PC-9 (cell line): ENCODE results near the gene HTRA2. TPM values are rescaled to one million over a fixed set of nuclear protein-coding genes. Genes with fewer than 3 reads are reported as not detected.
A peak's percentile ranks its signal among the peaks of the same experiment; 100 is the strongest.

Experiments
- BruUV-seq: library from RNA; stranded (reverse); fragments of 400-500 nt; replicated peaks from 2 replicates; lab custom pipeline; 2021; lab: Mats Ljungman, UMichigan
- CTCF ChIA-PET: fragments of 300-600 bp; sonication (Branson Sonifier 250); formaldehyde crosslinking; loops from one replicate; lab custom pipeline; 2022; ENCODE audit warnings: antibody characterized with exemption; lab: Charles Lee
- POLR2A ChIA-PET: fragments of 300-600 bp; sonication (Branson Sonifier 250); formaldehyde crosslinking; loops from one replicate; lab custom pipeline; 2022; ENCODE audit warnings: antibody characterized with exemption; ENCODE audit not compliant: unreplicated experiment; lab: Charles Lee
- DNase-seq, 2 experiments: peaks; one replicate each; pipeline versions ENCODE4 v3.0.0 to v3.0.0-alpha.2; 2015 to 2022; ENCODE audit warnings: mixed read lengths in 1 of 2
- H2AFZ ChIP-seq: fragments of 200-600 bp; sonication (generic); 2 replicates; pipeline ENCODE4 v1.8.1; 2017; ENCODE audit warnings: antibody characterized with exemption
- H3F3A ChIP-seq: fragments of 200-600 bp; sonication (generic); 2 replicates; pipeline ENCODE4 v1.8.1; 2017; ENCODE audit warnings: antibody characterized with exemption, mild to moderate bottlenecking, low read depth; ENCODE audit not compliant: insufficient read depth
- H3K27ac ChIP-seq: fragments of 200-600 bp; sonication (generic); 2 replicates; pipeline ENCODE4 v1.6.1; 2016; ENCODE audit warnings: mixed run types
- H3K27me3 ChIP-seq: fragments of 200-600 bp; sonication (generic); 2 replicates; pipeline ENCODE4 v1.6.1; 2016; ENCODE audit warnings: low read depth, mixed run types; ENCODE audit not compliant: insufficient read depth
- H3K36me3 ChIP-seq: fragments of 200-600 bp; sonication (generic); 2 replicates; pipeline ENCODE4 v1.6.1; 2016; ENCODE audit warnings: low read depth, mixed run types
- H3K4me1 ChIP-seq: fragments of 200-600 bp; sonication (generic); replicated peaks from 2 replicates; pipeline ENCODE4 v1.6.1; 2016; ENCODE audit warnings: mixed run types; ENCODE audit not compliant: insufficient read depth
- H3K4me2 ChIP-seq: fragments of 200-600 bp; sonication (generic); 2 replicates; pipeline ENCODE4 v1.6.1; 2017; ENCODE audit warnings: mixed run types
- H3K4me3 ChIP-seq: fragments of 200-600 bp; sonication (generic); 2 replicates; pipeline ENCODE4 v1.6.1; 2016; ENCODE audit warnings: mixed run types
- H3K79me2 ChIP-seq: fragments of 200-600 bp; sonication (generic); 2 replicates; pipeline ENCODE4 v1.6.1; 2017; ENCODE audit warnings: low read depth, mixed run types
- H3K9me2 ChIP-seq: fragments of 200-600 bp; sonication (generic); 2 replicates; pipeline ENCODE4 v1.8.1; 2017; ENCODE audit warnings: mild to moderate bottlenecking; ENCODE audit not compliant: insufficient read depth
- H3K9me3 ChIP-seq: fragments of 200-600 bp; sonication (generic); 2 replicates; pipeline ENCODE4 v1.8.1; 2016; ENCODE audit warnings: low read depth; ENCODE audit not compliant: insufficient read depth
- H4K20me1 ChIP-seq: fragments of 200-600 bp; sonication (generic); 2 replicates; pipeline ENCODE4 v1.8.1; 2017; ENCODE audit not compliant: insufficient read depth
- CTCF ChIP-seq: fragments of 200-600 bp; sonication (generic); conservative IDR thresholded peaks from 2 replicates; pipeline ENCODE4 v1.6.1; 2017; ENCODE audit warnings: mixed run types, antibody characterized with exemption, mild to moderate bottlenecking, moderate library complexity
- EZH2 ChIP-seq: fragments of 200-600 bp; sonication (generic); IDR thresholded peaks from 2 replicates; pipeline ENCODE4 v1.8.0; 2017; ENCODE audit warnings: antibody characterized with exemption, low read depth
- intact Hi-C: fragments of 100-400 bp; cut with micrococcal nuclease; formaldehyde crosslinking; loops from one replicate; pipeline ENCODE4 v1.10.0; 2022; ENCODE audit not compliant: unreplicated experiment
- total RNA-seq: library from RNA; stranded (reverse); gene quantifications from 2 replicates; pipeline ENCODE4 v1.2.3, GENCODE V29; 2021

HTRA2 gene
- total RNA-seq, 1 experiment from 2014 or later, result 23.5 TPM

- Histone ChIP-seq H3K79me2 (peaks cover 23% of the 10 kb centered on the region), H3K9me3 (no peaks in the 10 kb centered on the region), H3K9me2 (no peaks in the 10 kb centered on the region), H3K27ac (no peak overlapping the region), H3K4me3 (peak overlapping the region; percentile 64; the same call in 1 of the 2 replicates), H4K20me1 (no peaks in the 10 kb centered on the region), H3K4me2 (peak overlapping the region; percentile 99), H3K27me3 (no peaks in the 10 kb centered on the region), H3K4me1 (peaks cover 26% of the 10 kb centered on the region), H3F3A (peaks cover 29% of the 10 kb centered on the region; the same call in 1 of the 2 replicates), H3K36me3 (0 out of 2 replicates have a peak, but pooled peaks cover 10% of the 10 kb centered on the region), H2AFZ (no peak overlapping the region)
- intact Hi-C loops, result loop anchor here (2.0 to 10.0 kb wide), 2 partner anchors 51 to 339 kb away; partner anchors contain the start of gene INO80B
- ChIA-PET CTCF (no interaction called here), POLR2A (no interaction called here)
- DNase-seq, result no peak
- no TSS peak for BruUV-seq
- TF ChIP-seq EZH2 (no peak), CTCF (no peak)
Observed at GRCh38 chr2:74505448-74506246, 24.1 kb upstream of the HTRA2 start.

- DNase-seq, result peak; percentile 97
- TF ChIP-seq CTCF, result peak; percentile 54
- no peak for TF ChIP-seq EZH2
- Histone ChIP-seq H3K9me3 (no peaks in the 10 kb centered on the region), H3K4me3 (peak within 1 kb of the TSS; percentile 64), H3F3A (peaks cover 19% of the 10 kb centered on the region; the same call in 1 of the 2 replicates), H3K4me1 (peaks cover 26% of the 10 kb centered on the region), H3K79me2 (peaks cover 23% of the 10 kb centered on the region), H2AFZ (peak within 1 kb of the TSS; percentile 95), H3K27ac (peak within 1 kb of the TSS; percentile 73), H3K9me2 (no peaks in the 10 kb centered on the region), H3K4me2 (peak within 1 kb of the TSS; percentile 99), H3K27me3 (no peaks in the 10 kb centered on the region), H3K36me3 (0 out of 2 replicates have a peak, but pooled peaks cover 10% of the 10 kb centered on the region), H4K20me1 (no peaks in the 10 kb centered on the region)
- intact Hi-C loops, result loop anchor here (1.0 to 10.0 kb wide), 4 partner anchors 22 to 337 kb away; partner anchors contain the start of genes AUP1, HTRA2, INO80B and TTC31
- no TSS peak for BruUV-seq
- ChIA-PET POLR2A (no interaction called here), CTCF (interaction anchor here (0.7 kb wide), 1 partner anchor 685 kb away, joined by 4 read pairs; no protein-coding TSS in a partner anchor)
Observed at GRCh38 chr2:74507145-74507925, 22.4 kb upstream of the HTRA2 start, which contains the start of gene PCGF1. Gene PCGF1, minus strand, starts transcription at chr2:74507695. Its CDS starts 27 bp downstream, at chr2:74507668.
